SK-N-SH treated with all-trans-retinoic acid at 6 μM for 48 hours (cell line): ENCODE results near the gene KRT36.

Source experiments
- ISL1 ChIP-seq: fragments of 250-450 bp; sonication (Bioruptor Pico); IDR thresholded peaks from 2 replicates; pipeline ENCODE4 v2.1.2; 2022; ENCODE audit warnings: mild to moderate bottlenecking, moderate library complexity
- TCF4 ChIP-seq: fragments of 250-450 bp; sonication (Bioruptor Pico); IDR thresholded peaks from 2 replicates; pipeline ENCODE4 v1.8.0; 2021; ENCODE audit warnings: mild to moderate bottlenecking, moderate library complexity, borderline replicate concordance
- TOX ChIP-seq: fragments of 250-450 bp; sonication (Bioruptor Pico); IDR thresholded peaks from 2 replicates; pipeline ENCODE4 v1.8.0; 2021; ENCODE audit warnings: mild to moderate bottlenecking, moderate library complexity, borderline replicate concordance
- ZC3H10 ChIP-seq: fragments of 250-450 bp; sonication (Bioruptor Pico); IDR thresholded peaks from 2 replicates; pipeline ENCODE4 v1.5.1; 2021; ENCODE audit warnings: mild to moderate bottlenecking, moderate library complexity
- ZFP30 ChIP-seq: fragments of 450-650 bp; formaldehyde crosslinking; IDR thresholded peaks from 2 replicates; pipeline ENCODE4 v1.5.0; 2022; ENCODE audit warnings: mild to moderate bottlenecking, moderate library complexity
- ZNF565 ChIP-seq: fragments of 450-650 bp; formaldehyde crosslinking; conservative IDR thresholded peaks from 2 replicates; pipeline ENCODE4 v1.5.0; 2020; ENCODE audit warnings: low read depth, mild to moderate bottlenecking, moderate library complexity
- TF ChIP-seq, protein P1 (sequence below): fragments of 250-450 bp; sonication (Bioruptor Pico); IDR thresholded peaks from 2 replicates; pipeline ENCODE4 v1.8.0; 2020; ENCODE audit warnings: mild to moderate bottlenecking, moderate library complexity, borderline replicate concordance

GRCh38 chr17:41455236-41455635 is 34.5 kb downstream of the KRT36 start:
- no peak for TF ChIP-seq ZNF565 (CRISPR knock-in tag)
- no peak for TF ChIP-seq ZC3H10
- TF ChIP-seq ZFP30 (CRISPR knock-in tag): no peak
- no peak for TF ChIP-seq TOX (CRISPR knock-in tag)
- no peak for TF ChIP-seq TCF4 (CRISPR knock-in tag)
- TF ChIP-seq, protein P1, sequence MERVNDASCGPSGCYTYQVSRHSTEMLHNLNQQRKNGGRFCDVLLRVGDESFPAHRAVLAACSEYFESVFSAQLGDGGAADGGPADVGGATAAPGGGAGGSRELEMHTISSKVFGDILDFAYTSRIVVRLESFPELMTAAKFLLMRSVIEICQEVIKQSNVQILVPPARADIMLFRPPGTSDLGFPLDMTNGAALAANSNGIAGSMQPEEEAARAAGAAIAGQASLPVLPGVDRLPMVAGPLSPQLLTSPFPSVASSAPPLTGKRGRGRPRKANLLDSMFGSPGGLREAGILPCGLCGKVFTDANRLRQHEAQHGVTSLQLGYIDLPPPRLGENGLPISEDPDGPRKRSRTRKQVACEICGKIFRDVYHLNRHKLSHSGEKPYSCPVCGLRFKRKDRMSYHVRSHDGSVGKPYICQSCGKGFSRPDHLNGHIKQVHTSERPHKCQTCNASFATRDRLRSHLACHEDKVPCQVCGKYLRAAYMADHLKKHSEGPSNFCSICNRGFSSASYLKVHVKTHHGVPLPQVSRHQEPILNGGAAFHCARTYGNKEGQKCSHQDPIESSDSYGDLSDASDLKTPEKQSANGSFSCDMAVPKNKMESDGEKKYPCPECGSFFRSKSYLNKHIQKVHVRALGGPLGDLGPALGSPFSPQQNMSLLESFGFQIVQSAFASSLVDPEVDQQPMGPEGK: no peak
- TF ChIP-seq ISL1 (CRISPR knock-in tag): no peak
